Heart left ventricle (tissue), 16 donors: Measurements from ENCODE around the gene ADTRP. TPM values are rescaled to one million over a fixed set of nuclear protein-coding genes. Genes with fewer than 3 reads are reported as not detected.

Experiments used
- ATAC-seq, 4 donors: fragments of 200-7000 bp; cut with Tn5 transposase; one replicate each; pipeline ENCODE4 v1.9.1; 2020 to 2022; ENCODE audit warnings: moderate library complexity in 4 of 4, mild to moderate bottlenecking in 3 of 4, moderate number of reproducible peaks in 1 of 4
- DNase-seq, 5 donors: peaks; one replicate each; pipeline ENCODE4 v3.0.0-alpha.2; 2020
- H3K27ac ChIP-seq, 12 donors: fragments of 200-600 bp; sonication (generic) in 4 of 12; one replicate each; pipeline versions ENCODE4 v1.5.0 to v1.8.0; 2016 to 2022; ENCODE audit warnings: mild to moderate bottlenecking in 2 of 12
- H3K27me3 ChIP-seq, 9 donors: fragments of 200-600 bp; sonication (generic) in 2 of 9; one replicate each; pipeline versions ENCODE4 v1.5.1 to v1.8.0; 2016 to 2022; ENCODE audit warnings: mild to moderate bottlenecking in 3 of 9
- H3K36me3 ChIP-seq, 9 donors: fragments of 200-600 bp; sonication (generic) in 2 of 9; one replicate each; pipeline versions ENCODE4 v1.5.0 to v1.8.0; 2018 to 2022; ENCODE audit warnings: mild to moderate bottlenecking in 2 of 9
- H3K4me1 ChIP-seq, 12 donors: fragments of 200-600 bp; sonication (generic) in 4 of 12; one replicate each; pipeline versions ENCODE4 v1.5.0 to v1.8.0; 2016 to 2022; ENCODE audit warnings: mild to moderate bottlenecking in 3 of 12
- H3K4me3 ChIP-seq, 12 donors: fragments of 200-600 bp; sonication (generic) in 4 of 12; one replicate each; pipeline versions ENCODE4 v1.5.0 to v1.8.0; 2017 to 2022; ENCODE audit warnings: mild to moderate bottlenecking in 9 of 12, moderate library complexity in 4 of 12
- H3K9me3 ChIP-seq, 12 donors: fragments of 200-600 bp; sonication (generic) in 4 of 12; one replicate each; pipeline versions ENCODE4 v1.5.0 to v1.8.0; 2016 to 2022; ENCODE audit warnings: mild to moderate bottlenecking in 1 of 12
- POLR2A ChIP-seq, 2 donors: fragments of 450-650 bp; IDR thresholded peaks; one replicate each; pipeline ENCODE4 v1.6.1; 2017; ENCODE audit warnings: antibody characterized with exemption in 2 of 2, mild to moderate bottlenecking in 2 of 2, moderate library complexity in 2 of 2
- WGBS, 4 donors: extraction: QIAGEN DNeasy Blood & Tissue Kit in 2 of 4; methylation state at CpG; one replicate each; pipeline versions ENCODE4 v1.1.5 to v1.1.7; 2013 to 2018; 5-methylcytosine and 5-hydroxymethylcytosine counted together
- intact Hi-C, 10 donors: fragments of 100-400 bp; cut with DNase I; formaldehyde crosslinking; loops; one replicate each; pipeline versions ENCODE4 v1.11.1 to v1.14.2; 2022
- polyA plus RNA-seq, 2 donors: library from polyadenylated mRNA; stranded (reverse); fragments of 200-250 nt; gene quantifications; one replicate each; pipeline ENCODE4 v1.2.3, GENCODE V29; 2013
- total RNA-seq, 9 donors: library from RNA; depleted of rRNA in 2 of 9; stranded (reverse); fragments of >200 nt in 2 of 9; fragmentation: NEBNext Ultra II Directional in 3 of 9; extraction: Animal tissue kit (Norgen Biotek cat#: 25700) in 3 of 9; gene quantifications; one replicate each; pipeline versions ENCODE4 v1.1.0 to v1.2.4, GENCODE V29; 2016 to 2023
- TF ChIP-seq, protein P1 (sequence below), 12 donors: fragments of 200-600 bp; sonication (generic) in 4 of 12; IDR thresholded peaks; one replicate each; pipeline versions ENCODE4 v1.5.0 to v1.8.0; 2018 to 2022; ENCODE audit warnings: antibody characterized with exemption in 12 of 12, mild to moderate bottlenecking in 5 of 12
- donor health status: ischemic (EF 13 %, LVEDD 7.1; RV severe dilation, severe dysfunction).
- donor health status: healthy with polysubstance abuse.
- donor health status: DM: no; HTN: yes; CAD: no.
- donor health status: DM: no; HTN: no; CAD: no.
- donor health status: ischemic (EF 25% LVEDD 6.9; RV normal size, moderate dysfunction).
- donor health status: ischemic (EF 25% LVEDD 5.7; RV mildly dilated, moderate dysfunction).
- donor health status: healthy.
- donor health status: DM: yes; HTN: yes; CAD: no.
- donor health status: ischemic (EF 35%, LVEDD 5.7; RV mildly dilated, moderate dysfunction).
- donor health status: nonischemic (EF 11% LVEDD 7.7; RV severe dilation, severe dysfunction).
- donor health status: DM: yes; HTN: yes; CAD: no.
- donor health status: PGD.
- donor health status: ischemic (EF 29% LVEDD 5.4; RV normal size, mild dysfunction).
- donor health status: nonischemic (EF 23%, LVEDD 6.1; RV moderate dilation, normal function).

The ADTRP gene
- total and polyA plus RNA-seq, 11 donors, result 0.26 to 0.85 (median 0.45) TPM; not detected in 7

DNA sequence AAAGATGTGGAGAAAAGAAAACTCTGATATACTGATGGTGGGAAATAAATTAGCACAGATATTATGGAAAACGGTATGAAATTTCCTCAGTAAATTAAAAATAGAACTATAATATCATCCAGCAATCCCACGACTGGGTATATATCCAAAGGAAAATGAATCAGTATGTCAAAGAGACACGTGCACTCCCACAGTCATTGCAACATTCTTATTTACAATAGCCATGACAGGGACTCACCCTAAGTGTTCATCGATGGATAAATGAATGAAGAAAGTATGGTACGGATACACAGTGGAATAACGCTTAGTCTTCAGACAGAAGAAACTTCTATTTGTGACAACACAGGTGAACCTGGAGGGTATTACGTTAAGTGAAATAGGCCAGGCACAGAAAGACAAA lies 5.7 kb upstream of the ADTRP start:
- ATAC-seq (no peak), DNase-seq (no peak)
- WGBS, 4 donors, result 74 to 79% (median 77%) methylated on average over 7 of the region's 7 CpGs
- TF ChIP-seq POLR2A (IDR thresholded peaks at IDR 0.05), result no peak
- TF ChIP-seq, protein P1, sequence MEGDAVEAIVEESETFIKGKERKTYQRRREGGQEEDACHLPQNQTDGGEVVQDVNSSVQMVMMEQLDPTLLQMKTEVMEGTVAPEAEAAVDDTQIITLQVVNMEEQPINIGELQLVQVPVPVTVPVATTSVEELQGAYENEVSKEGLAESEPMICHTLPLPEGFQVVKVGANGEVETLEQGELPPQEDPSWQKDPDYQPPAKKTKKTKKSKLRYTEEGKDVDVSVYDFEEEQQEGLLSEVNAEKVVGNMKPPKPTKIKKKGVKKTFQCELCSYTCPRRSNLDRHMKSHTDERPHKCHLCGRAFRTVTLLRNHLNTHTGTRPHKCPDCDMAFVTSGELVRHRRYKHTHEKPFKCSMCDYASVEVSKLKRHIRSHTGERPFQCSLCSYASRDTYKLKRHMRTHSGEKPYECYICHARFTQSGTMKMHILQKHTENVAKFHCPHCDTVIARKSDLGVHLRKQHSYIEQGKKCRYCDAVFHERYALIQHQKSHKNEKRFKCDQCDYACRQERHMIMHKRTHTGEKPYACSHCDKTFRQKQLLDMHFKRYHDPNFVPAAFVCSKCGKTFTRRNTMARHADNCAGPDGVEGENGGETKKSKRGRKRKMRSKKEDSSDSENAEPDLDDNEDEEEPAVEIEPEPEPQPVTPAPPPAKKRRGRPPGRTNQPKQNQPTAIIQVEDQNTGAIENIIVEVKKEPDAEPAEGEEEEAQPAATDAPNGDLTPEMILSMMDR (IDR thresholded peaks at IDR 0.05), result no peak
- H3K4me1 ChIP-seq, result peaks cover 0 to 4% (median 0%) of the 10 kb centered on the region in 12 donors
- H3K27me3 ChIP-seq, result no peaks in the 10 kb centered on the region
- H3K9me3 ChIP-seq, result no peaks in the 10 kb centered on the region
- H3K27ac ChIP-seq, result no peak overlapping the region
- intact Hi-C loops, result no loop called here
- H3K4me3 ChIP-seq, result no peak overlapping the region
- H3K36me3 ChIP-seq, result no peaks in the 10 kb centered on the region

GRCh38 chr6:11783524-11784064 lies 5.0 kb upstream of the ADTRP start:
- TF ChIP-seq, protein P1 (IDR thresholded peaks at IDR 0.05), result no peak
- TF ChIP-seq POLR2A (IDR thresholded peaks at IDR 0.05), result no peak
- Histone ChIP-seq H3K27ac (no peak overlapping the region), H3K27me3 (no peaks in the 10 kb centered on the region), H3K36me3 (no peaks in the 10 kb centered on the region), H3K4me1 (peaks cover 0 to 12% (median 2%) of the 10 kb centered on the region in 12 donors), H3K9me3 (no peaks in the 10 kb centered on the region), H3K4me3 (no peak overlapping the region)
- DNase-seq, result no peak
- intact Hi-C loops, result no loop called here
- 79 to 82% (median 80%) methylated on average over 6 of the region's 6 CpGs for WGBS, 4 donors
- no peak for ATAC-seq

- TF ChIP-seq POLR2A (IDR thresholded peaks at IDR 0.05), result no peak
- TF ChIP-seq, protein P1 (IDR thresholded peaks at IDR 0.05), result no peak
- DNase-seq, result no peak
- ATAC-seq, result no peak
- 76 to 97% (median 91%) methylated on average over 4 of the region's 4 CpGs for WGBS, 4 donors
- H3K36me3 ChIP-seq, result no peaks in the 10 kb centered on the region
- H3K27ac ChIP-seq, result no peak overlapping the region
- peaks cover 0 to 14% (median 2%) of the 10 kb centered on the region in 12 donors for H3K4me1 ChIP-seq
- no peaks in the 10 kb centered on the region for H3K27me3 ChIP-seq
- H3K4me3 ChIP-seq, result no peak overlapping the region
- no peaks in the 10 kb centered on the region for H3K9me3 ChIP-seq
- intact Hi-C loops, result no loop called here
Observed at GRCh38 chr6:11782524-11782923, 3.9 kb upstream of the ADTRP start.

DNA sequence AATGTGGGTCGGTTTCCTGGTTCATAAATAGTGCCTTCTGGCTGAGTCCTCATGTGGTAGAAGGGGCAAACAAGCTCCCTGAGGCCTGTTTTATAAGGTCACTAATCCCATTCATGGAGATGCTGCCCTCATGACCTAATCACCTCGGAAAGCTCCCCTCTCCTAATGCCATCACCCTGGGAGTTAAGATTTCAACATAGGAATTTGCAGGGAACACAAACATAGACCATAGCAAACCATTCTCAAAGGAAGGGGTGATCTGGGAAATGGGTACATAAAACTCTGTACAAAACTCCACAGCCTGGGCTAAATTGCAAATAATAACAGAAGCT lies 1.5 kb upstream of the ADTRP start:
- Histone ChIP-seq H3K27ac (no peak overlapping the region), H3K4me1 (peaks cover 0 to 14% (median 2%) of the 10 kb centered on the region in 12 donors), H3K4me3 (no peak overlapping the region), H3K27me3 (no peaks in the 10 kb centered on the region), H3K9me3 (no peaks in the 10 kb centered on the region), H3K36me3 (no peaks in the 10 kb centered on the region)
- ATAC-seq (no peak), DNase-seq (no peak)
- intact Hi-C loops, result no loop called here
- 68 to 82% (median 76%) methylated on average over 2 of the region's 2 CpGs for WGBS, 4 donors
- TF ChIP-seq, protein P1 (IDR thresholded peaks at IDR 0.05), result no peak
- no peak for TF ChIP-seq POLR2A (IDR thresholded peaks at IDR 0.05)
